GM19193 (cell line): ENCODE results near the gene NR4A1.

Experiments used
- POLR2A ChIP-seq: IDR thresholded peaks from 4 replicates; pipeline ENCODE4 v1.6.1; 2011; ENCODE audit not compliant: insufficient read depth, insufficient read length; ENCODE audit errors: extremely low read depth

Gene NR4A1

GRCh38 chr12:52057638-52058576, 6.7 kb downstream of the NR4A1 start:
- no peak for TF ChIP-seq POLR2A

- TF ChIP-seq POLR2A: no peak
Measured at GRCh38 chr12:52058631-52059361, 7.6 kb downstream of the NR4A1 start.

GRCh38 chr12:52059582-52060497, 8.6 kb downstream of the NR4A1 start:
- TF ChIP-seq POLR2A: no peak

GRCh38 chr12:52060498-52061177, 9.4 kb downstream of the NR4A1 start:
- no peak for TF ChIP-seq POLR2A

- no peak for TF ChIP-seq POLR2A
Measured at GRCh38 chr12:52061470-52062166, 10.4 kb downstream of the NR4A1 start.

GRCh38 chr12:52062167-52063081, 11.2 kb downstream of the NR4A1 start:
- no peak for TF ChIP-seq POLR2A

- TF ChIP-seq POLR2A: no peak
Measured at GRCh38 chr12:52063082-52063924, 12.1 kb downstream of the NR4A1 start.

- TF ChIP-seq POLR2A: no peak
Measured at GRCh38 chr12:52063981-52064649, 12.9 kb downstream of the NR4A1 start.

GRCh38 chr12:52066346-52067080, 15.3 kb downstream of the NR4A1 start:
- TF ChIP-seq POLR2A: no peak

- no peak for TF ChIP-seq POLR2A
Measured at GRCh38 chr12:52067081-52067374, 15.8 kb downstream of the NR4A1 start.
